ENCODE measurements around the gene KLK2. TPM values are rescaled to one million over a fixed set of nuclear protein-coding genes. Genes with fewer than 3 reads are reported as not detected.

The KLK2 gene
- polyA plus RNA-seq, 1 donor (not counting 4 experiments of a cell fraction or from before 2014, with no cell fraction given): 0.07 TPM

- H3K4me3 ChIP-seq (ENCODE audit: control insufficient read depth in 2 of 3, extremely low read depth in 1 of 3, insufficient read depth in 2 of 3, low read depth in 1 of 3, low read length in 3 of 3): no peak overlapping the region
- no peaks in the 10 kb centered on the region for H3K9me1 ChIP-seq (ENCODE audit: control insufficient read depth, extremely low read depth, insufficient read depth, low read length)
- TF ChIP-seq EZH2 (IDR thresholded peaks at IDR 0.05; ENCODE audit: low read length) (no peak), CTCF (optimal IDR thresholded peaks at IDR 0.05 in 1 of 3, IDR thresholded peaks at IDR 0.05 in 1 of 3, conservative IDR thresholded peaks at IDR 0.05 in 1 of 3; ENCODE audit: extremely low read depth in 1 of 3, insufficient read depth in 2 of 3, low read length in 3 of 3) (no peak)
- H3K9me3 ChIP-seq (ENCODE audit: control insufficient read depth, low read depth, low read length): no peaks in the 10 kb centered on the region
- H2AFZ ChIP-seq (ENCODE audit: control insufficient read depth, low read length): no peak overlapping the region
- no peak overlapping the region for H3K4me2 ChIP-seq (ENCODE audit: control insufficient read depth, extremely low read depth, insufficient read depth, low read depth, low read length)
- H3K27ac ChIP-seq (ENCODE audit: control insufficient read depth, insufficient read depth, low read length): no peak overlapping the region
- no peaks in the 10 kb centered on the region for H3K4me1 ChIP-seq (ENCODE audit: control insufficient read depth, extremely low read depth, insufficient read depth, low read length)
- H4K20me1 ChIP-seq (ENCODE audit: control insufficient read depth, extremely low read depth, insufficient read depth, low read length): no peaks in the 10 kb centered on the region
- H3K9ac ChIP-seq (ENCODE audit: control insufficient read depth, extremely low read depth, insufficient read depth, low read length): no peak overlapping the region
- no peaks in the 10 kb centered on the region for H3K79me2 ChIP-seq (ENCODE audit: control insufficient read depth, insufficient read depth, low read length)
- dilution Hi-C loops (cut with MboI; ENCODE audit: extremely low pct_ligation_motif_present, low sequenced_read_pairs): no loop called here
- peaks cover 9% of the 10 kb centered on the region for H3K27me3 ChIP-seq (ENCODE audit: control insufficient read depth, extremely low read depth, insufficient read depth, low read length)
- DNase-seq (ENCODE audit: low read depth, low spot score) (no peak), FAIRE-seq (no peak)
- H3K36me3 ChIP-seq (ENCODE audit: control insufficient read depth in 2 of 2, extremely low read depth in 1 of 2, insufficient read depth in 2 of 2, low read length in 2 of 2): no peaks in the 10 kb centered on the region
These were observed 28.8 kb upstream of the KLK2 start for GRCh38 chr19:50844296-50844935.

GRCh38 chr19:50850738-50851137 lies 22.5 kb upstream of the KLK2 start:
- Histone ChIP-seq H3K9me1 (ENCODE audit: control insufficient read depth, extremely low read depth, insufficient read depth, low read length) (no peaks in the 10 kb centered on the region), H3K27me3 (ENCODE audit: control insufficient read depth, extremely low read depth, insufficient read depth, low read length) (peaks cover 13% of the 10 kb centered on the region), H2AFZ (ENCODE audit: control insufficient read depth, low read length) (no peak overlapping the region), H3K79me2 (ENCODE audit: control insufficient read depth, insufficient read depth, low read length) (no peaks in the 10 kb centered on the region), H3K36me3 (ENCODE audit: control insufficient read depth in 2 of 2, extremely low read depth in 1 of 2, insufficient read depth in 2 of 2, low read length in 2 of 2) (no peaks in the 10 kb centered on the region), H3K9me3 (ENCODE audit: control insufficient read depth, low read depth, low read length) (no peaks in the 10 kb centered on the region), H4K20me1 (ENCODE audit: control insufficient read depth, extremely low read depth, insufficient read depth, low read length) (no peaks in the 10 kb centered on the region), H3K9ac (ENCODE audit: control insufficient read depth, extremely low read depth, insufficient read depth, low read length) (no peak overlapping the region), H3K27ac (ENCODE audit: control insufficient read depth, insufficient read depth, low read length) (no peak overlapping the region), H3K4me2 (ENCODE audit: control insufficient read depth, extremely low read depth, insufficient read depth, low read depth, low read length) (no peak overlapping the region), H3K4me3 (ENCODE audit: control insufficient read depth in 2 of 3, extremely low read depth in 1 of 3, insufficient read depth in 2 of 3, low read depth in 1 of 3, low read length in 3 of 3) (no peak overlapping the region), H3K4me1 (ENCODE audit: control insufficient read depth, extremely low read depth, insufficient read depth, low read length) (no peaks in the 10 kb centered on the region)
- TF ChIP-seq EZH2 (IDR thresholded peaks at IDR 0.05; ENCODE audit: low read length) (no peak), CTCF (optimal IDR thresholded peaks at IDR 0.05 in 1 of 3, IDR thresholded peaks at IDR 0.05 in 1 of 3, conservative IDR thresholded peaks at IDR 0.05 in 1 of 3; ENCODE audit: extremely low read depth in 1 of 3, insufficient read depth in 2 of 3, low read length in 3 of 3) (no peak)
- dilution Hi-C loops (cut with MboI; ENCODE audit: extremely low pct_ligation_motif_present, low sequenced_read_pairs): no loop called here
- FAIRE-seq (no peak), DNase-seq (ENCODE audit: low read depth, low spot score) (no peak)

Data from keratinocyte (primary cell).